ENCODE measurements around the gene EXOC4. TPM values are rescaled to one million over a fixed set of nuclear protein-coding genes. Genes with fewer than 3 reads are reported as not detected.

The EXOC4 gene
- total RNA-seq, 4 donors from 2014 or later = 52.4 to 82.2 (median 67.0) TPM

- WGBS, 2 donors = 81 to 92% methylated on average over 2 of the region's 2 CpGs
- intact Hi-C loops (cut with DNase I; ENCODE audit: low total_unique reads) = no loop called here
- TF ChIP-seq, protein P1, sequence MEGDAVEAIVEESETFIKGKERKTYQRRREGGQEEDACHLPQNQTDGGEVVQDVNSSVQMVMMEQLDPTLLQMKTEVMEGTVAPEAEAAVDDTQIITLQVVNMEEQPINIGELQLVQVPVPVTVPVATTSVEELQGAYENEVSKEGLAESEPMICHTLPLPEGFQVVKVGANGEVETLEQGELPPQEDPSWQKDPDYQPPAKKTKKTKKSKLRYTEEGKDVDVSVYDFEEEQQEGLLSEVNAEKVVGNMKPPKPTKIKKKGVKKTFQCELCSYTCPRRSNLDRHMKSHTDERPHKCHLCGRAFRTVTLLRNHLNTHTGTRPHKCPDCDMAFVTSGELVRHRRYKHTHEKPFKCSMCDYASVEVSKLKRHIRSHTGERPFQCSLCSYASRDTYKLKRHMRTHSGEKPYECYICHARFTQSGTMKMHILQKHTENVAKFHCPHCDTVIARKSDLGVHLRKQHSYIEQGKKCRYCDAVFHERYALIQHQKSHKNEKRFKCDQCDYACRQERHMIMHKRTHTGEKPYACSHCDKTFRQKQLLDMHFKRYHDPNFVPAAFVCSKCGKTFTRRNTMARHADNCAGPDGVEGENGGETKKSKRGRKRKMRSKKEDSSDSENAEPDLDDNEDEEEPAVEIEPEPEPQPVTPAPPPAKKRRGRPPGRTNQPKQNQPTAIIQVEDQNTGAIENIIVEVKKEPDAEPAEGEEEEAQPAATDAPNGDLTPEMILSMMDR (IDR thresholded peaks at IDR 0.05) = no peak
- TF ChIP-seq POLR2A (IDR thresholded peaks at IDR 0.05) = no peak
- H3K4me3 ChIP-seq (ENCODE audit: low read depth, poor library complexity, severe bottlenecking) = no peak overlapping the region
- no peak for DNase-seq (ENCODE audit: low spot score in 2 of 2)
These were observed 568.3 kb downstream of the EXOC4 start for GRCh38 chr7:133821171-133821570.

GRCh38 chr7:133822001-133822641 is 569.2 kb downstream of the EXOC4 start:
- intact Hi-C loops (cut with DNase I; ENCODE audit: low total_unique reads) = no loop called here
- no peak for DNase-seq (ENCODE audit: low spot score in 2 of 2)
- TF ChIP-seq, protein P1 (IDR thresholded peaks at IDR 0.05) = no peak
- no peak for TF ChIP-seq POLR2A (IDR thresholded peaks at IDR 0.05)
- WGBS, 2 donors = 56 to 83% methylated on average over 3 of the region's 3 CpGs
- H3K4me3 ChIP-seq (ENCODE audit: low read depth, poor library complexity, severe bottlenecking) = no peak overlapping the region

- TF ChIP-seq, protein P1 (IDR thresholded peaks at IDR 0.05) = no peak
- TF ChIP-seq POLR2A (IDR thresholded peaks at IDR 0.05) = no peak
- intact Hi-C loops (cut with DNase I; ENCODE audit: low total_unique reads) = no loop called here
- H3K4me3 ChIP-seq (ENCODE audit: low read depth, poor library complexity, severe bottlenecking) = no peak overlapping the region
- 84 to 90% methylated on average over 4 of the region's 4 CpGs for WGBS, 2 donors
- DNase-seq (ENCODE audit: low spot score in 2 of 2) = no peak
These were observed 570.1 kb downstream of the EXOC4 start for GRCh38 chr7:133822868-133823552.

DNA sequence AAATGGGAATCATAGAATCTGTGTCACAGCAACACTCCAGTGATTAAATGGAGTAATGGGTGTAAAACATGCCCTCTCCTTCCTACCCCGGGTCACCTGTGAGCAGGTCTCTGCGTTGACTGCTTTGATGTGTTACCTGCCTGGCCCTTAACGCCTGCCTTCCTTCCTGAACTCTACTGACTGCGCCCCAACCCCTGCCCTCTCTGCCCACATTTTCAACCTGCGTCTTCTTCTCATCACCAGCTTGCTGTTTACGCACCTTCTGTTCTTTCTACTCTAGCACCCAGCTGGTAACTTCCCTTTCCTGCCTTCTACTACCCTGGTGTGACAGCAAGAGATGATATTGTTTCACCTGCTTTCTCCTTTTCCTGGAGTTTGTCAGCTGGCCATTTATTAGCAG is 571.3 kb downstream of the EXOC4 start:
- DNase-seq (ENCODE audit: low spot score in 2 of 2) = no peak
- no peak for TF ChIP-seq POLR2A (IDR thresholded peaks at IDR 0.05)
- no peak overlapping the region for H3K4me3 ChIP-seq (ENCODE audit: low read depth, poor library complexity, severe bottlenecking)
- intact Hi-C loops (cut with DNase I; ENCODE audit: low total_unique reads) = no loop called here
- WGBS, 2 donors = 78 to 94% methylated on average over 6 of the region's 6 CpGs

DNA sequence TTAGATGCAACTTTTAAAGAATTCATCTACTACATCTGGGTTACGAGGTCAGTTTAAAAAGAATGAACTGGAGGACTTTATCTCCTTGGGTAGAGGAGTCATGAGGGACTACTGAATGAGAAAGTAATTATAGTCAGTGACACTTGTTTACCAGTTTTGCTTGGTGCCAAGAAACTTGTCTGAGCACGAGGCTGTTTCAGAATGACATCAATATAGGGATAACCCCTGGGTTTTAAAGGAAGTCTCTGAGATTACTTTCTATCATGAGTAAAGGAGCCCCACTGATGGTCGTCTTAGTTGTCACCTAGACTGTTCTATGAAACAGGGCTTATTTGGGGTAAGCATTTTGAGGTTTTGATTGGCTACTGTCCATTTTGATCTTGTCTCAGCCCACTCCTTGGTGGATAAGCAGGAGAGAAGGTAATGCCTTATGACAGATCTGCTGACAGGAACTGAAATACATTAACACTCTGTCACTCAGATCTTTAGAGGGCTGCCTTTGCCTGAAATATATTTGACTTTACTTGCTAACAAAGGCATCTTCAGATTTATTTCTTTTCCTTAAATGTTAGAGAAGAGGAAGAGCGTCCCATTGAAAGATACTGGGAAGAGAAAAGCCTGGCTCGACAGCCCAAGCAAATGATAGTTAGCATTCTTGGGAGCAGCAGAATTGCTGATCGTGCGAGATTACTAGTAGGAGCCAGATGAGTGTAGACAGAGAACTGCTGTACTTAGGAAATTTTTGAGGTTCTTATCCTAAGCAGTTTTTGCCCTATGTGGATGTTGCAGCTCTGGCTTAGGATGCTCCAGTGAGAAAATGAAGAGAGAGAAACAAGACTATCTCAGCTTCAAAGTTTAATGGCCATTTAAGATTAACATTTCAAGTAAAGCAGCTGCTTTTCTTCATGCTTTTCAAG is 575.1 kb downstream of the EXOC4 start:
- DNase-seq (ENCODE audit: low spot score in 2 of 2) = no peak
- intact Hi-C loops (cut with DNase I; ENCODE audit: low total_unique reads) = no loop called here
- WGBS, 2 donors = 50 to 53% methylated on average over 7 of the region's 7 CpGs
- TF ChIP-seq, protein P1 (IDR thresholded peaks at IDR 0.05) = no peak
- TF ChIP-seq POLR2A (IDR thresholded peaks at IDR 0.05) = no peak
- H3K4me3 ChIP-seq (ENCODE audit: low read depth, poor library complexity, severe bottlenecking) = no peak overlapping the region

- intact Hi-C loops (cut with DNase I; ENCODE audit: low total_unique reads) = no loop called here
- 98 to 99% methylated on average over 4 of the region's 4 CpGs for WGBS, 2 donors
- H3K4me3 ChIP-seq (ENCODE audit: low read depth, poor library complexity, severe bottlenecking) = no peak overlapping the region
- no peak for DNase-seq (ENCODE audit: low spot score in 2 of 2)
- TF ChIP-seq, protein P1 (IDR thresholded peaks at IDR 0.05) = no peak
- no peak for TF ChIP-seq POLR2A (IDR thresholded peaks at IDR 0.05)
These were observed 576.0 kb downstream of the EXOC4 start for GRCh38 chr7:133828906-133829305.

Measured in lower leg skin (tissue), 4 donors.